Measurements from ENCODE around the gene MAPK8IP2.

Gene MAPK8IP2

GRCh38 chr22:50622723-50623327 lies 22.2 kb downstream of the MAPK8IP2 start:
- ChIA-PET POLR2A (interaction anchor here (0.6 kb wide), 1 partner anchor 97 kb away, joined by 3 read pairs; no protein-coding TSS in a partner anchor), CTCF (interaction anchor here (1.2 to 2.7 kb wide), 4 partner anchors 13 to 386 kb away, joined by 3 to 16 read pairs (median 6); no protein-coding TSS in a partner anchor)
- no peak for TF ChIP-seq CTCF (IDR thresholded peaks at IDR 0.05; ENCODE audit: insufficient read depth, low read length, missing control alignments)
- H3K4me3 ChIP-seq (ENCODE audit: low read depth, low read length): no peak overlapping the region
- no peak for DNase-seq (ENCODE audit: low read depth, low spot score)

GRCh38 chr22:50624347-50625130 lies 23.9 kb downstream of the MAPK8IP2 start:
- ChIA-PET POLR2A (no interaction called here), CTCF (interaction anchor here (0.8 to 1.2 kb wide), 2 partner anchors 61 to 388 kb away, joined by 3 read pairs; no protein-coding TSS in a partner anchor)
- no peak overlapping the region for H3K4me3 ChIP-seq (ENCODE audit: low read depth, low read length)
- TF ChIP-seq CTCF (IDR thresholded peaks at IDR 0.05; ENCODE audit: insufficient read depth, low read length, missing control alignments): no peak
- no peak for DNase-seq (ENCODE audit: low read depth, low spot score)

- no peak for DNase-seq (ENCODE audit: low read depth, low spot score)
- POLR2A ChIA-PET: no interaction called here
- no peak for TF ChIP-seq CTCF (IDR thresholded peaks at IDR 0.05; ENCODE audit: insufficient read depth, low read length, missing control alignments)
- H3K4me3 ChIP-seq (ENCODE audit: low read depth, low read length): no peak overlapping the region
- CTCF ChIA-PET: interaction anchor here (0.8 to 1.3 kb wide), 2 partner anchors 13 to 62 kb away, joined by 3 read pairs; no protein-coding TSS in a partner anchor
These were observed 24.6 kb downstream of the MAPK8IP2 start for GRCh38 chr22:50625131-50625567.

GRCh38 chr22:50625568-50626313 lies 25.1 kb downstream of the MAPK8IP2 start:
- ChIA-PET POLR2A (no interaction called here), CTCF (interaction anchor here (0.8 to 1.9 kb wide), 4 partner anchors 8 to 71 kb away, joined by 3 to 6 read pairs (median 4); no protein-coding TSS in a partner anchor)
- no peak overlapping the region for H3K4me3 ChIP-seq (ENCODE audit: low read depth, low read length)
- TF ChIP-seq CTCF (IDR thresholded peaks at IDR 0.05; ENCODE audit: insufficient read depth, low read length, missing control alignments): no peak
- no peak for DNase-seq (ENCODE audit: low read depth, low spot score)

GRCh38 chr22:50626314-50626849 lies 25.8 kb downstream of the MAPK8IP2 start:
- no peak overlapping the region for H3K4me3 ChIP-seq (ENCODE audit: low read depth, low read length)
- no peak for DNase-seq (ENCODE audit: low read depth, low spot score)
- TF ChIP-seq CTCF (IDR thresholded peaks at IDR 0.05; ENCODE audit: insufficient read depth, low read length, missing control alignments): no peak
- POLR2A ChIA-PET: no interaction called here
- CTCF ChIA-PET: interaction anchor here (1.3 to 1.9 kb wide), 3 partner anchors 9 to 70 kb away, joined by 3 to 6 read pairs (median 5); no protein-coding TSS in a partner anchor

All from AG04449 (cell line).